Activated CD4-positive, alpha-beta T cell treated with anti-CD3 and anti-CD28 coated beads, Interleukin-2, Interleukin-6, amounts not matched to agents 100 ng/mL and 50 ng/mL, durations not matched to agents 16 hours and 8 hours (primary cell): ENCODE measurements around the gene TAOK3.

Experiments
- DNase-seq: peaks from one replicate; pipeline ENCODE4 v3.0.0-alpha.2; 2020

The TAOK3 gene

DNA sequence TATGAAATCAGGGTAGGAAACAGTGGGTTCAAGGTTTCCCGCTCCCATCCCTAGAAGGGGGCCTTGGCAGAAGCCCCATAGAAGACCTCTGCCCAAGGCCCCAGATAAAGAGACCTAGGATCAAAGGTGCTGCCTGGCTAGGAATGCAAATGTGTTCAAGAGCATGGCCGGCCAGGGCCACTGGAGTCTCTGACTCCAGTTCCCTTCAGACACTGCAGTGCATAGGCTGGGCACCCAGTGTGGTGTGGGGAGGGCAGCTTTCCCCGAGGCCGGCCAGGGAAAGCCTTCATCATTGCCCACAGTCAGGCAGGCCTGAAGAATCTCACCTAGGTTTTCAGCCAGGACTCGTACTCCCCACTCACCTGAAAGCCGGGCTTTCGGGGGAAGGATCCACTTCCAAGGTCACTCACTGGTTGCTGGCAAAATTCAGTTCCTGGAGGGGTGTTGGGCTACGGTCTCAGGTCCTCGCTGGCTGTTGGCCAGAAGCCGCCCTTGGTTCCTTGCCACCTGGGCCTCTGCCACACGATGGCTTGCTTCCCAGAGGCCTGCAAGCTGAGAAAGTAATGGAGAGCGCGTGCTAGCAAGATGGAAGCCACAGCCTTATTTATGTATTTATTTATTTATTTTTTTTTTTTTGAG is 246.5 kb downstream of the TAOK3 start:
- DNase-seq, result no peak

DNA sequence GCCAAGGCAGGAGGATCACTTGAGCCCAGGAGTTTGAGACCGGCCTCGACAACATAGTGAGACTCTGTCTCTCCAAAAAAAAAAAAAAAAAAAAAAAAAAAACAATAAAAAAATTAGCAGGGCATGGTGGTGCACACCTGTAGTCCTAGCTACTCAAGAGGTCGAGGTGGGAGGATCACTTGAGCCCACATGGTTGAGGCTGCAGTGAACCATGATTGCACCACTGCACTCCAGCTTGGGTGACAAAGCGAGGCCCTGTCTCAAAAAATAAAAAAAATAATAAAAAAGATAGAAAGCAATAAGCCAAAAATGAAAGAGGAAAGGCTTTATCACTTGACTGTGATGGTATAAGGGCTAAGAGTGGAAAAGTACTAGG is 247.0 kb downstream of the TAOK3 start:
- DNase-seq, result no peak

DNA sequence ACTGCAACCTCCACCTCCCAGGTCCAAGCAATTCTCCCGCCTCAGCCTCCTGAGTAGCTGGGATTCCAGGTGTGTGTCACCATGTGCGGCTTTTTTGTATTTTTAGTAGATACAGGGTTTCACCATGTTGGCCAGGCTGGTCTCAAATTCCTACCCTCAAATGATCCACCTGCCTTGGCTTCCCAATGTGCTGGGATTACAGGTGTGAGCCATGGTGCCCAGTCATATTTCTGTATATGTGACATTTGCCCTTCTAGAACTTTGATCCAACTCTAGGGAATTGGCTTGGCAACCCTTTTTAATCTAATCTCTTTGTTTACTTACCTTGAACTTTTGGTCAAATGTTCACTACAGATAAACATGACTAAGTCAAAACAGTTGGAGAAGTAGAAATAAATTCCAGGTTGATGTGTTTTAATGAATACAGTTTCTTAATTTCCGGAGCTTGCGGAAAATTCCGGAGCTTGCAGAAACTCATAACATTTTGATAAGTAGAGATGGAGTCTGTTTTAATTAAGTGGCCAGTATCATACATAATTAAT is 248.3 kb downstream of the TAOK3 start:
- DNase-seq, result no peak

DNA sequence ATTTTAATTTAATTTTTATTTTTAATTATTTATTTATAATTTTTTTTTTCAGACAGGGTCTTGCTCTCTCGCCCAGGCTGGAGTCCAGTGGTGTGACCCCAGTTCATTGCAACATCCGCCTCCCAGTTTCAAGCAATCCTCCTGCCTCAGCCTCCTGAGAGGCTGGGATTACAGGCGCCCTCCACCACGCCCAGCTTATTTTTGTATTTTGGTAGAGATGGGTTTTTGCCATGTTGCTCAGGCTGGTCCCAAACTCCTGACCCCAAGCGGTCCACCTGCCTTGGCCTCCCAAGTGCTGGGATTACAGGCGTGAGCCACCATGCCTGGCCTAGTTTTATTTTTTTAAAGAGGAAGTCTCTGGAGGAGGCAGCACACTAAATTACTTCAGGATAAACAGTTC is 250.4 kb downstream of the TAOK3 start:
- no peak for DNase-seq

DNA sequence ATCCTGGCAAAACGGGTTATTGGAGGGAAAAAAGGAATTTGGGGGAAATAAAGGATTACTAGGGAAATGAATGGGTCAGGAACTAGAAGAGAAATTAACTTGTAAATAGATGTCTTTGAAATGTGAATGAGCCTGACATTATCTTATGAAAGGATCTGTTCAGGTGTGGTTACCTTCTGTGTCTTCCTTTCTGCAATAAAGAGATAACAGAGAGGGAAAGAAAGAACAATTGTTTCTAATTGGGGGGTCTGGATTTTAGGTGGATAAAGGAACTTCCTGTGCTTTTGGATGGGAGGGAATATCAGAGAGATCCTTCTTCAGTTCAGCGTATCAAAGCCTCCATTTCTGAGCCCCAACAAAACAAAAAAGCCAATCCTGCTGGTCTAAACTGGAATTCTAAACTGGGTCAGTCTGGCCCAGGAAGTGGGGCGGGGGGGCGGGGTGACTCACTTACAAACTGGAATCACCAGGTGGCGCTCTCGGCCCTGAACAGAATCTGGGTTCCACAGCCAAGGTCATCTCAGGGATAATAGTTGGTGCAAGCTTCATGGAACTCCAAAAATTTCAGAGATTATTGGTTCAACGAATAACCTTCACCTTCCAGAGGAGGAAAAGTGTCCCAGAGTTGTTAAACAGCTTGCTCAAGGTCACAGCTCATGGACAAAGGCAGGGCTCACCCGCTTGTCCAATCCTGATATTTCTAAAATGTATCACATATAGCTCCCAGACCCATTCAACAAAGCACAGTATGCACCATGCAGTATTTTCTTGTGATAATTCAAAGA is 251.9 kb downstream of the TAOK3 start:
- DNase-seq, result peak; percentile 68

DNA sequence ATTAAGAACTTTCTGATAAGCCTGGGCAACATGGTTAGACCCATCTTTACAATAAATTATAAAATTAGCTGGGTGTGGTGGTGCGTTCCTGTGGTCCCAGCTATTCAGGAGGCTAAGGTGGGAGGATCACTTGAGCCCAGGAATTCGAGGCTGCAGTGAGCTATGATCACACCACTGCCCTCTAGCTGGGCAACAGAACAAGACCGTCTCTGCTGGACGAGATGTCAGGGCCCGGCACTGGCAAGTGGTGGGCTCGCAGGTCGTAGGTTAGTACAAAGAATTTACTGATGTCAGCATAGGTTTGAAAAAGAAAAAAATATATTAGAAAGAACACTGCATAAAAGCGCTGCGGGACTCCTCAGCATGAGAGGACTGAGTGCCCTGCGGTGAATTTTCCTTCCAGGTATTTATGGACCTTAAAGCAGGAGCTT is 253.2 kb downstream of the TAOK3 start:
- no peak for DNase-seq

DNA sequence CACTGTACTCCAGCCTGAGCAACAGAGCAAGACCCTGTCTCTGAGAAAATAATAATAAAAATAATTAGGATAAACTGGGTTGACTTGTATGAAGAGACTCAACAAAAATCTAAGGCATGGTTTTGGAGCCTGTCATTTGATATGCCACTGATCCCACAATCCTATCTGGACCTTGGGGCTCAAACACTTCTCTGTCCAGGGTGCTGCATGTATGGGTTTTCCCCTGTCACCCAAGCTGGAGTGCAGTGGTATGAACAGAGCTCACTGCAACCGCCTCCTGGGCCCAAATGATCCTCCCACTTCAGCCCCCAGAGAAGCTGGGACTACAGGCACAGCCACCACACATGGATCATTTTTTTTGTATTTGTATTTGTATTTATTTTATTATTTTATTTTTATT is 263.6 kb downstream of the TAOK3 start:
- DNase-seq, result no peak

DNA sequence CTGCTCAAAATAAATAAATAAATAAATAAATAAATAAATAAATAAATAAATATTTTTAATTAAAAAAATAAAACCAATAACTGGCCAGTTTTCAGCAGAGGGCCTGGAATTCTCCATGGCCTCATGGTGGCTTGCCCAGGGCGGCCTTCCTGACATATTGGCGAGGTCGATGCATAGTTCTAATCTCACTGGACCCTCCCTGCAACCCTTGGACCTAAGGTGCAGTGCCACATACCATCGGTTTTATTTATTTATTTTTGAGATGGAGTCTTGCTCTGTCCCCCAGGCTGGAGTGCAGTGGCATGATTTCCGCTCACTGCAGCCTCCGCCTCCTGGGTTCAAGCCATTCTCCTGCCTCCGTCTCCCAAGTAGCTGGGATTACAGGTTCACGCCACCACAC is 265.0 kb downstream of the TAOK3 start:
- no peak for DNase-seq

DNA sequence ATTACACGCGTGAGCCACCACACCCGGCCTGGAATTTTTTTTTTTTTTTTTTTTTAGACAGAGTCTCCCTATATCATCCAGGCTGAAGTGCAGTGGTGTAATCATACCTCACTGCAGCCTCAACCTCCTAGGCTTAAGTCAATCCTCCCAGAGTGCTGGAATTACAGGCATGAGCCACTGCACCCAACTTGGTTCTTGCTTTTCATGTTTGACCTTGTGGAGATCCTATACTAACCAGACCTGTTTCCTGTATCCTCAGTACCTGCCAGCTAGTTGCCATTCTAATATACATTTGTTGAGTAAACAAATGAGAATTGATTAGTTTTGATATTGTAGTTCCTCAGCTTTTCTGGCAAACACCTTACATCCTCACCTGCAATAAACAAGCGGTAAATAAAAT is 265.7 kb downstream of the TAOK3 start:
- no peak for DNase-seq

DNA sequence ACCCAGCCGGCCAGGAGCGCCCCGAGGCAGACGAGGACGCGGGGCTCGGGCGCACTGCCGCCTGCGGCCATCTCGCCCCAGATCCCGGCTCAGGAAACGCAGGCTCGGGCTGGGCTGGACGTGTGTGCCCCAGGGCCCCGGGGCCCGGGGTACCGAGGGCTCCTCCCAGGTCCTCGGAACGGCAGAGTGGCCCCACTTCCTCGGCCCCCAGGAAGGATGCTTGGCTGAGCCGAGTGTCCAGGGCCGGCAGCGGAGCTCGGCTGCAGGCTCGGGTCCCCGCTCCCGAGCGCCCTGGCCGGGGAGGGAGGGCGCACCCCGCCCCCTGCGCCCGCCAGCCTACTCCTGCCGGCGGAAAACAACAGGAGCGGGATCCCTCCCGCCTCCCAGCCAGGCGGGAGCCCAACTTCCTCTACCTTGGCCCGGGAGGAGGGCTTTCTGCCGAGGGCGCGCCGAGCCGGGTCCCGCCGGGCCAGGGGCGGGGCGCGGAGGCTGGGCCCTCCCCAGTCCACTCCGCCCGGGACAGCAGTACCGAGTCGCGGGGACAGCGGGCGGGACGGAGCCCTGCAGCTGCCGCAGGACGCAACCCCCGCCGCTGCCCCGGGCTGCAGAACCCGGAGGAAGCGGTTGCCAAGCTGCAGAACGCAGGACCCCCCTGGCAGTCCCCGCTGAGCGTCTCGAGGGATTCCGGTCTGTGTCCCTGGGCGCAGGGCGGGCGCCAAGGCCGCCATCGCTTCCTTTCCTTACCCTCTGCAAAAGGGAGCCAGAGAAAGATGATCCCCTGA is 268.9 kb downstream of the TAOK3 start, which contains the start of gene VSIG10:
Gene VSIG10 (minus strand): TSS at position 411 of the 782 bp plus-strand sequence. CDS start 340 bp downstream, at position 71.
- peak; percentile 13 for DNase-seq

DNA sequence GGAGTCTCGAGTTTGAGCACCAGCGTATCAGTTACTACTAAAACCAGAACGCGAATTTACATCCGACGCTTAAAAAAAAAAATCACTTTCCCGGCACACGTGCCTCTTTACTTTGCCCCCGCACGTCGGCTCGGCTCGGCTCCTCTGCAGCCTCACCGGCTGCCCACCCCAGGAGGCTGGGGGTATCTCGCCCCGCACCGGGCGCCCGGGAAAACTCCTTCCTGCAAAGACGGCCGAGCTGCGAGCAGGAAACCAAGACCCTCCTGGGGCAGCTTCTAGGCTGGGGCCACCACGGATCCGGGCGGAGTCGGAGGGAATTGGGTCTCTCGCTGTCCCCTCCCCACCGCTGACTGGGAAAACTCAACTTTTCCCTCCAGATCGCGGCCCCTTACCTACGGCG is 269.5 kb downstream of the TAOK3 start:
- DNase-seq, result peak; percentile 7

DNA sequence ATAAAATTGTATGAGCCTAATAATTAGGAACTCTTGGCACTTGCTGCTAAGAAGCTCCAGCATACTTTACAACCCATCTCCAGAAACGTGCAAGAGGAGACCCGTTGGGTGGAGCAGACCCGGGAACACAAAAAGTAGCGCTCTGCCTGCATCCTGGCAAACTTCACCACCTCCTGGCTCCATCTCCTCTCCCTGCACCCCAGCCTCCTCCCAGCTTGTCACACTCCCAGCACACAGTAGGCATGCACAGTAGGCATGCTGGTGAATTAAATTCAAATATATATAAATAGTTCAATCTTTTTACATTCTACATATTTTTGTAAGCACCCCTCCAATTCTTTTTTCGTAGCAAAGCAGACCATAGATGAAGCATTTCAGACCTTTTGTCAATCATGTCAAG is 270.1 kb downstream of the TAOK3 start:
- DNase-seq, result no peak

DNA sequence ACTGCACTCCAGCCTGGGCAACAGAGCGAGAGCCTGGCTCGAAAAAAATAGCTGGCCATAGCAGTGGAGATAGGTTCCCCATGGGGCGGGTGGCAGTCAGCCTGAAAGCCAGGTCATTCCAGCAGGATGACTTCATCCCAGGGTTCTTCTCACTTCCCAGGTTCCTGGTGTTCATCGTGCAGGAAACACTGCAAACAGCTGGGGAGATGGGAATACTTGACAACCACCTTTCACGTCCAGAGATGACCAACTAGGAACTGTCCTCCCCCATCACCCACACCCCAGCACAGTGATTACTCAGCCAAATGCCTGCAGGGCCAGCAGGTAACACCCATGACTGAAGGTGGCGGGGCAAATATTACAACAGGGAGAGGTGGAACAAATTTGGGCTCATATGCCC is 270.6 kb downstream of the TAOK3 start:
- no peak for DNase-seq

DNA sequence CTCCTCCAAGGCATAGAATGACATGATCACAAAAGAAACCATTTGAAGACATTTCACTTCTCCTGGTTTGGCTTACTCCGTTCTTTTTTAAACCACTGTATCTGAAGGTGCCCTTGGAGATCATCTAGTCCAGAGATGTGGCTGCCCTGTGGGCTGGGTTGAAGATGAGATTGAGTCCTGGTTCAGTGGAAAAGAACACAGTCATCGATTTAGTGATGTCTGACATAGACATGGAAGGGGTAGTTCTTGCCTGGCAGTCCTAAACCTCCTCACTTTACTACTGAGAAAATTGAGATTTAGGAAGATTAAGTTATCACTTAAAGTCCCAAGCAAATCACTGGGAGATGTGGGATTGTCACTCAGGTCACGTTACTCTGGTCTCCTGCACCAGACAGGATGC is 271.7 kb downstream of the TAOK3 start:
- no peak for DNase-seq
